B cell (primary cell): Measurements from ENCODE around the gene AKAP6. TPM values are rescaled to one million over a fixed set of nuclear protein-coding genes. Genes with fewer than 3 reads are reported as not detected.

ENCODE experiments used
- ATAC-seq: fragments of 200-7000 bp; cut with Tn5 transposase; one replicate; pipeline ENCODE4 v1.10.0; 2021; ENCODE audit warnings: low read depth, mild to moderate bottlenecking, moderate number of reproducible peaks, moderate library complexity
- CTCF ChIA-PET: fragments of 350-600 bp; sonication (Branson Sonifier 250); formaldehyde crosslinking; loops from one replicate; lab custom pipeline; 2021; ENCODE audit warnings: antibody characterized with exemption, inconsistent platforms; lab: Charles Lee
- POLR2A ChIA-PET: fragments of 350-600 bp; sonication (Branson Sonifier 250); formaldehyde crosslinking; loops from one replicate; lab custom pipeline; 2021; ENCODE audit warnings: antibody characterized with exemption; lab: Charles Lee
- DNase-seq: peaks from one replicate; pipeline ENCODE4 v3.0.0; 2013
- H2AFZ ChIP-seq: 2 replicates; pipeline ENCODE4 v1.6.1; 2012; ENCODE audit warnings: mild to moderate bottlenecking, low read depth, low read length; ENCODE audit not compliant: insufficient read depth, poor library complexity, severe bottlenecking
- H3K27ac ChIP-seq, 2 donors: 1 replicate in 1 of 2; 2 replicates in 1 of 2; pipeline ENCODE4 v1.5.1; 2012 to 2013; ENCODE audit warnings: low read length in 2 of 2, mild to moderate bottlenecking in 2 of 2, moderate library complexity in 1 of 2
- H3K27me3 ChIP-seq, 4 experiments: fragments of 200-600 bp in 1 of 4; sonication (generic) in 1 of 4; replicated peaks in 1 of 4; 1 replicate in 2 of 4; 2 replicates in 2 of 4; pipeline versions ENCODE4 v1.6.1 to v1.7.0; 2013 to 2016; ENCODE audit warnings: low read length in 3 of 4, mild to moderate bottlenecking in 2 of 4, mixed read lengths in 1 of 4, moderate library complexity in 1 of 4; ENCODE audit not compliant: insufficient read depth in 4 of 4, control insufficient read depth in 3 of 4; ENCODE audit errors: control extremely low read depth in 1 of 4
- H3K36me3 ChIP-seq, 2 experiments: replicated peaks in 1 of 2; 1 replicate in 1 of 2; 2 replicates in 1 of 2; pipeline versions ENCODE4 v1.6.1 to v1.7.1; 2013; ENCODE audit warnings: low read length in 1 of 2; ENCODE audit not compliant: insufficient read depth in 2 of 2, control insufficient read depth in 1 of 2; ENCODE audit errors: control extremely low read depth in 1 of 2, extremely low read depth in 1 of 2
- H3K4me1 ChIP-seq, 2 donors: fragments of 200-600 bp in 1 of 2; sonication (generic) in 1 of 2; 1 replicate in 1 of 2; 2 replicates in 1 of 2; pipeline versions ENCODE4 v1.5.1 to v1.6.1; 2013 to 2017; ENCODE audit warnings: low read length in 2 of 2; ENCODE audit not compliant: control insufficient read depth in 2 of 2, insufficient read depth in 2 of 2
- H3K4me2 ChIP-seq: replicated peaks from 2 replicates; pipeline ENCODE3; 2012; ENCODE audit warnings: mild to moderate bottlenecking, low read depth, low read length; ENCODE audit not compliant: poor library complexity, severe bottlenecking
- H3K4me3 ChIP-seq, 5 experiments: fragments of 200-600 bp in 1 of 5; sonication (generic) in 1 of 5; 1 replicate in 3 of 5; 2 replicates in 2 of 5; pipeline versions ENCODE4 v1.5.1 to v1.7.0; 2011 to 2016; ENCODE audit warnings: low read length in 4 of 5, mild to moderate bottlenecking in 4 of 5, low read depth in 2 of 5, control low read depth in 1 of 5, moderate library complexity in 1 of 5; ENCODE audit not compliant: insufficient read depth in 1 of 5; ENCODE audit errors: control extremely low read depth in 1 of 5, extremely low read depth in 1 of 5
- H3K79me2 ChIP-seq: fragments of 200-600 bp; sonication (generic); one replicate; pipeline ENCODE4 v1.6.0; 2016; ENCODE audit warnings: low read length; ENCODE audit not compliant: control insufficient read depth, insufficient read depth
- H3K9ac ChIP-seq: fragments of 200-600 bp; sonication (generic); 2 replicates; pipeline ENCODE4 v1.6.1; 2017; ENCODE audit warnings: mild to moderate bottlenecking, low read length, moderate library complexity
- H3K9me3 ChIP-seq, 3 donors: one replicate each; pipeline versions ENCODE4 v1.6.1 to v1.7.1; 2013; ENCODE audit warnings: low read length in 2 of 3; ENCODE audit not compliant: control insufficient read depth in 2 of 3, insufficient read depth in 1 of 3; ENCODE audit errors: control extremely low read depth in 1 of 3
- H4K20me1 ChIP-seq: 2 replicates; pipeline ENCODE4 v1.6.0; 2012; ENCODE audit warnings: mild to moderate bottlenecking, low read length; ENCODE audit not compliant: insufficient read depth, control insufficient read depth, poor library complexity, severe bottlenecking
- H3K27ac Mint-ChIP-seq: one replicate; pipeline ENCODE4 v1.8.0; 2021; ENCODE audit warnings: mixed read lengths
- H3K27me3 Mint-ChIP-seq: one replicate; pipeline ENCODE4 v1.8.0; 2021; ENCODE audit warnings: mixed read lengths
- H3K4me1 Mint-ChIP-seq: one replicate; pipeline ENCODE4 v1.8.0; 2021; ENCODE audit warnings: mixed read lengths
- H3K4me3 Mint-ChIP-seq: one replicate; pipeline ENCODE4 v1.8.0; 2021; ENCODE audit warnings: mixed read lengths
- H3K9me3 Mint-ChIP-seq: one replicate; pipeline ENCODE4 v1.8.0; 2022; ENCODE audit warnings: mixed read lengths; ENCODE audit not compliant: insufficient read depth
- EZH2 ChIP-seq: IDR thresholded peaks from 2 replicates; pipeline ENCODE4 v1.6.1; 2012; ENCODE audit warnings: borderline replicate concordance, low read depth, mild to moderate bottlenecking, moderate library complexity, low read length; ENCODE audit not compliant: insufficient read depth, poor library complexity, severe bottlenecking
- WGBS: methylation state at CpG from one replicate; pipeline ENCODE4 v1.1.5; 2013; ENCODE audit warnings: missing lambda C conversion rate; ENCODE audit not compliant: insufficient coverage; 5-methylcytosine and 5-hydroxymethylcytosine counted together
- intact Hi-C: fragments of 100-400 bp; cut with micrococcal nuclease; formaldehyde crosslinking; loops from one replicate; pipeline ENCODE4 v1.10.0; 2022
- polyA plus RNA-seq: library from polyadenylated mRNA; depleted of rRNA; stranded (reverse); fragments of >200 nt; gene quantifications from 2 replicates; pipeline ENCODE4 v1.2.3, GENCODE V29; 2012
- total RNA-seq, 2 donors: library from RNA; stranded (reverse); fragments of 120-200 nt in 1 of 2; gene quantifications; 1 replicate in 1 of 2; 2 replicates in 1 of 2; pipeline versions ENCODE4 v1.2.3 to v1.2.4, GENCODE V29; 2013 to 2022
- TF ChIP-seq, protein P1 (sequence below): fragments of 200-600 bp; IDR thresholded peaks from one replicate; pipeline ENCODE4 v1.8.0; 2022; ENCODE audit warnings: antibody characterized with exemption, mild to moderate bottlenecking

The AKAP6 gene
- total and polyA plus RNA-seq, 2 donors (not counting 1 experiment from before 2014, with no cell fraction given): 1.4 to 2.8 TPM

DNA sequence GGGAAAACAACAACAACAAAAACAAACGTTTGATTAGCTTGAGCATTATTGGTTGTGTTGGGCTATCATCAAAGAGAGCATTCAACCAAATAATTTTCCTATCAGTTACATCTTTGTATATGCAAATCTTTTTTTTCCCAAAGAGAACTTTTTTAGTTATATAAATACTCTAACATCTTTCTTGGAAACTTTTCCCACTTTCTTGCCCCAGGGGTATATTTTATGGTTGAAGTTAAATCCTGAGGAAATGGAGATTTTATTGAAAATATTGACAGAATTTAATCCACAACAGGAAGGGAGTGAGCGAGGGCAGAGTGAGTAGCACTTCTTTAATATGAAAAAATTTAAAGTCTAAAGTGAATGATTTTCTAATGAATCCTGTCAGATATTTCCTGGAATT lies 488.7 kb downstream of the AKAP6 start:
- ATAC-seq (no peak), DNase-seq (no peak)
- H3K4me1 Mint-ChIP-seq: no peaks in the 10 kb centered on the region
- no peaks in the 10 kb centered on the region for H3K9me3 Mint-ChIP-seq
- TF ChIP-seq, protein P1, sequence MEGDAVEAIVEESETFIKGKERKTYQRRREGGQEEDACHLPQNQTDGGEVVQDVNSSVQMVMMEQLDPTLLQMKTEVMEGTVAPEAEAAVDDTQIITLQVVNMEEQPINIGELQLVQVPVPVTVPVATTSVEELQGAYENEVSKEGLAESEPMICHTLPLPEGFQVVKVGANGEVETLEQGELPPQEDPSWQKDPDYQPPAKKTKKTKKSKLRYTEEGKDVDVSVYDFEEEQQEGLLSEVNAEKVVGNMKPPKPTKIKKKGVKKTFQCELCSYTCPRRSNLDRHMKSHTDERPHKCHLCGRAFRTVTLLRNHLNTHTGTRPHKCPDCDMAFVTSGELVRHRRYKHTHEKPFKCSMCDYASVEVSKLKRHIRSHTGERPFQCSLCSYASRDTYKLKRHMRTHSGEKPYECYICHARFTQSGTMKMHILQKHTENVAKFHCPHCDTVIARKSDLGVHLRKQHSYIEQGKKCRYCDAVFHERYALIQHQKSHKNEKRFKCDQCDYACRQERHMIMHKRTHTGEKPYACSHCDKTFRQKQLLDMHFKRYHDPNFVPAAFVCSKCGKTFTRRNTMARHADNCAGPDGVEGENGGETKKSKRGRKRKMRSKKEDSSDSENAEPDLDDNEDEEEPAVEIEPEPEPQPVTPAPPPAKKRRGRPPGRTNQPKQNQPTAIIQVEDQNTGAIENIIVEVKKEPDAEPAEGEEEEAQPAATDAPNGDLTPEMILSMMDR: no peak
- TF ChIP-seq EZH2: no peak
- WGBS: no CpG with 5 or more reads among the region's 2 CpGs
- Histone ChIP-seq H3K9me3 (no peaks in the 10 kb centered on the region), H4K20me1 (no peaks in the 10 kb centered on the region), H3K4me1 (no peaks in the 10 kb centered on the region), H3K79me2 (no peaks in the 10 kb centered on the region), H3K9ac (no peak overlapping the region), H3K27me3 (no peaks in the 10 kb centered on the region), H3K36me3 (no peaks in the 10 kb centered on the region), H3K27ac (no peak overlapping the region), H2AFZ (no peak overlapping the region), H3K4me3 (no peak overlapping the region), H3K4me2 (no peak overlapping the region)
- no peak overlapping the region for H3K4me3 Mint-ChIP-seq
- H3K27ac Mint-ChIP-seq: no peak overlapping the region
- POLR2A ChIA-PET: no interaction called here
- CTCF ChIA-PET: no interaction called here
- intact Hi-C loops: no loop called here
- H3K27me3 Mint-ChIP-seq: no peaks in the 10 kb centered on the region

DNA sequence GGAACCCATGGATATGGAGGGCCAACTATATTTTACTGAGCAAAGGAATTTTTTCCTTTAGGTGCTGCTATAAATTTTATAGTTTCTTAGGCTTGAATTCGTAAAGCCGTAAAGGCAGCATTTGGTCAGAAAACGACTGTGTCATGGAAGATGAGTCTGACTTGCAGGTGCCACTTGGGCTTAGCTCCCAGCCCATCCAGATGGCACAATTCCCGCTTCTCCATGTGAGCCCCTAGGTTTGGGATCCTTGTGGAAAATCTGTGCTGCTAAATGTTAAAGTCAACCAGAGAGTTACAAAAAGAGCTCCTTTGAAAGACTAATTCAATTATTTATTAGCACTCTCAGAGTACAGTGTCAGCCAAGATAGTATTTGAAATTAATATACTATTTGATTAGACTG lies 489.5 kb downstream of the AKAP6 start:
- TF ChIP-seq, protein P1: no peak
- TF ChIP-seq EZH2: no peak
- ChIA-PET POLR2A (no interaction called here), CTCF (no interaction called here)
- Mint-ChIP-seq H3K4me3 (no peak overlapping the region), H3K27me3 (no peaks in the 10 kb centered on the region), H3K4me1 (no peaks in the 10 kb centered on the region), H3K27ac (no peak overlapping the region), H3K9me3 (no peaks in the 10 kb centered on the region)
- H3K9ac ChIP-seq: no peak overlapping the region
- no peak overlapping the region for H3K4me3 ChIP-seq
- no peaks in the 10 kb centered on the region for H3K4me1 ChIP-seq
- no peaks in the 10 kb centered on the region for H3K27me3 ChIP-seq
- no peak overlapping the region for H3K27ac ChIP-seq
- no peak for ATAC-seq
- 92% methylated on average over 3 of the region's 4 CpGs for WGBS
- H3K4me2 ChIP-seq: no peak overlapping the region
- no peak for DNase-seq
- no peaks in the 10 kb centered on the region for H3K79me2 ChIP-seq
- H3K9me3 ChIP-seq: no peaks in the 10 kb centered on the region
- no peaks in the 10 kb centered on the region for H4K20me1 ChIP-seq
- H2AFZ ChIP-seq: no peak overlapping the region
- intact Hi-C loops: no loop called here
- H3K36me3 ChIP-seq: no peaks in the 10 kb centered on the region
